ENCODE results near the gene TSC22D1. TPM values are rescaled to one million over a fixed set of nuclear protein-coding genes. Genes with fewer than 3 reads are reported as not detected.

The TSC22D1 gene
- total RNA-seq, 4 donors from 2014 or later, result 60.0 to 78.8 (median 69.3) TPM

DNA sequence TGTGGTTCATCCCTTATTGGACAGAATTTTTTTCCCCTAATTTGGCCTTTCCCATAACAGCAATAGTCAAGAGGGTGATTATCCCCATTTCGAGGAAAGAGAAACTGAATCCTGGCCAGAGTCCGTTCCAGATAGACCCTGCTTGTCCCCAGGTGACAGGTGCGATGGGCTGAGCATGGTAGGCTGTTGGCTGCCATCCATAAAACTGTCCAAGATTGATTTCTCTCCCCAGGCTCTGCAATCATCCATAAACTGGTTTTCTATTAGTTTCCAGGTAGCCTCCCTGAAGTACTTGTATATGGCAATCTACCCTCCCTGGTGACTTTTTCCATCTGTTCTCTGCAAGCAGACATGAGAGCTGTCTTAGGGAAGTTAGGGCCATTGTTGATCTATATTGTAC, 177.1 kb downstream of the TSC22D1 start:
- 82 to 85% methylated on average over 3 of the region's 3 CpGs for WGBS, 2 donors
- intact Hi-C loops (cut with DNase I; ENCODE audit: low total_unique reads), result no loop called here
- peak in 1 of 2 donors; percentile 25 for DNase-seq (ENCODE audit: low spot score in 2 of 2)
- no peak overlapping the region for H3K4me3 ChIP-seq (ENCODE audit: low read depth, poor library complexity, severe bottlenecking)
- no peak for TF ChIP-seq POLR2A (IDR thresholded peaks at IDR 0.05)
- TF ChIP-seq, protein P1, sequence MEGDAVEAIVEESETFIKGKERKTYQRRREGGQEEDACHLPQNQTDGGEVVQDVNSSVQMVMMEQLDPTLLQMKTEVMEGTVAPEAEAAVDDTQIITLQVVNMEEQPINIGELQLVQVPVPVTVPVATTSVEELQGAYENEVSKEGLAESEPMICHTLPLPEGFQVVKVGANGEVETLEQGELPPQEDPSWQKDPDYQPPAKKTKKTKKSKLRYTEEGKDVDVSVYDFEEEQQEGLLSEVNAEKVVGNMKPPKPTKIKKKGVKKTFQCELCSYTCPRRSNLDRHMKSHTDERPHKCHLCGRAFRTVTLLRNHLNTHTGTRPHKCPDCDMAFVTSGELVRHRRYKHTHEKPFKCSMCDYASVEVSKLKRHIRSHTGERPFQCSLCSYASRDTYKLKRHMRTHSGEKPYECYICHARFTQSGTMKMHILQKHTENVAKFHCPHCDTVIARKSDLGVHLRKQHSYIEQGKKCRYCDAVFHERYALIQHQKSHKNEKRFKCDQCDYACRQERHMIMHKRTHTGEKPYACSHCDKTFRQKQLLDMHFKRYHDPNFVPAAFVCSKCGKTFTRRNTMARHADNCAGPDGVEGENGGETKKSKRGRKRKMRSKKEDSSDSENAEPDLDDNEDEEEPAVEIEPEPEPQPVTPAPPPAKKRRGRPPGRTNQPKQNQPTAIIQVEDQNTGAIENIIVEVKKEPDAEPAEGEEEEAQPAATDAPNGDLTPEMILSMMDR (IDR thresholded peaks at IDR 0.05), result no peak

DNA sequence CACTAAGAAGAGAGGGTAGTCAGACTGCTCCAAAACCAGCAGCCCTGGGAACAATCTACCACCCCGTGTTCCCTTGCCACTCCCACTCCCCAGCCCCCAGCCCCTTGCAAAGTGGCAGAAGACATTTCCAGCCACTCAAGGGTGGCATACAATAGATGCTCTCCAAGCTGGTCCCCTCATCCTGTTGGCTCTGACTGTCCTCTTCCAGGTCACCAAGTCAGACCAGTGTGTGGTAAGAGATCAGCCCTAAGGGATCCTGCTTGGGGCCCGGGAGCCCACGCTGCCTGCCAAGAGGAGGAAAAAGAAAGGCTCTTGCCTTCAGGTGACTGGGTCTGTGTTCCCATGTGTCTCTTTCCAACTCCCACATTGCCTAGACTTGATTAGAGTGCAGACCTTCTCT, 177.5 kb downstream of the TSC22D1 start:
- peak in 1 of 2 donors; percentile 61 for DNase-seq (ENCODE audit: low spot score in 2 of 2)
- 67 to 72% methylated on average over 3 of the region's 3 CpGs for WGBS, 2 donors
- TF ChIP-seq, protein P1 (IDR thresholded peaks at IDR 0.05), result no peak
- TF ChIP-seq POLR2A (IDR thresholded peaks at IDR 0.05), result no peak
- H3K4me3 ChIP-seq (ENCODE audit: low read depth, poor library complexity, severe bottlenecking), result no peak overlapping the region
- intact Hi-C loops (cut with DNase I; ENCODE audit: low total_unique reads), result no loop called here

DNA sequence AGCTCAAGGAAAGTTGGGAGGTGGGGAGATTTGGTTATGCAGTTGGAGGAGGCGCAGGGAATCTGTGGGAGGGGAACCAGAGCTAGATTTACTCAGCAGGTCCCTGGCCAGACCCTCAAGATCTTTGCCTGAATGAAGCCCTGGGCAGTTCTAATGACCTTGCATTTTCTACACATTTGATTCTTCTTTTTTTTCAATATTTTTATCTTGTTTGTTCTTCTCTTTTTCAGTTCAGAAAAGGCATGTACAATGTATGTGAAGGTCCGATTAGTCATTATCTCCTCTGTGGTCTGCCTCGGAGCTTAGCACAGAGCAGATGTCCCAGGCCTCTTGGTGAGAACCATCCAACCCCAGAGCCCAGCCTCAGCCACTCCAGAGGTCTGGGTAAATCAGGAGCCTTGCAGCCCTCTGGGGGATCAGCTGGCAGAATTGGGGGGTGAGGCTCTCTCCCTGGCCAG, 178.3 kb downstream of the TSC22D1 start:
- WGBS, 2 donors, result 86 to 90% methylated on average over 3 of the region's 3 CpGs
- intact Hi-C loops (cut with DNase I; ENCODE audit: low total_unique reads), result no loop called here
- no peak for TF ChIP-seq POLR2A (IDR thresholded peaks at IDR 0.05)
- TF ChIP-seq, protein P1 (IDR thresholded peaks at IDR 0.05), result no peak
- H3K4me3 ChIP-seq (ENCODE audit: low read depth, poor library complexity, severe bottlenecking), result no peak overlapping the region
- DNase-seq (ENCODE audit: low spot score in 2 of 2), result peak in 1 of 2 donors; percentile 77

DNA sequence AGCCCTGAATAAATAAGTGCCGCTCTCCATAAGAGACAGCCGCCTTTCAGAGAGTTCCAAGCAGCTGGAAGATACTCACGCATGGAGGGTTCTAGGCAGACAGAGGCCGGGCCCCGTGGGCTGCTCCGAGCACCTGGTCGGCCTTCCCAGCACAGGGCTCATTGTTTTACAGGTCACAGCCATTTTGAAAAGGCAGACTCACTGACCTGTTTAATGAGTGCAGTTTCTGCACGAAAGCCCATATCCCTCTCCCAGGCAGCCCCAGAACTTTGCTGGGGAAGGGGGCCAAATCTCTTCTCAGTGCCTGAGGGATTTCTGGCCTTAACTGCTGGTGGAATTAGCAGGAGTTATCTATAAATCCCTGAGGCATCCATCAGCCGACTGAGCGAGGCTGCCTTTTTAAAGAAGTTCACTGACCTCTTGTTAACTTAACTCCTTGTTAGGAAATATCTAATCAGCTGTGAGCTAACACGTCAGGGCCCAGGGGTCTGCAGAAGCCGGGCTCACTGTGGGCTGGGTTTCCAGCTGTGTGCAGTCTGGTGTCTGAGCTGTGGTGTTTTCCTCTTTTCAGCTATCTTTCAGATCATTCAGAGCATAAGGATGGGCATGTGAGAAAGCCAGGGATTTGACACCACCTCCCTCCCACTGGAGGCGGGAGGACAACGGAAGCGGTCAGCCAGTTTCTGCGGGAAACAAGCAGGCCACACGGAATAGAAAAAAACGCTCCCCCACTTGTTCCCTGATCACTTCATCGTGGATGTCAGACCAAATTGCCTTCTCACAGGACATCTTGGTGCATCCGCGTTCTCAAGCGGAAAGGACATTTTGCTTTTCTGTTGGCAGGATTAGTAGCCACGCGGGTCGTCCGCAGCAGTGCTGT, 179.2 kb downstream of the TSC22D1 start:
- TF ChIP-seq POLR2A (IDR thresholded peaks at IDR 0.05), result no peak
- TF ChIP-seq, protein P1 (IDR thresholded peaks at IDR 0.05), result no peak
- peak in 1 of 2 donors; percentile 70 for DNase-seq (ENCODE audit: low spot score in 2 of 2)
- intact Hi-C loops (cut with DNase I; ENCODE audit: low total_unique reads), result no loop called here
- 70 to 78% methylated on average over 26 of the region's 26 CpGs for WGBS, 2 donors
- no peak overlapping the region for H3K4me3 ChIP-seq (ENCODE audit: low read depth, poor library complexity, severe bottlenecking)

DNA sequence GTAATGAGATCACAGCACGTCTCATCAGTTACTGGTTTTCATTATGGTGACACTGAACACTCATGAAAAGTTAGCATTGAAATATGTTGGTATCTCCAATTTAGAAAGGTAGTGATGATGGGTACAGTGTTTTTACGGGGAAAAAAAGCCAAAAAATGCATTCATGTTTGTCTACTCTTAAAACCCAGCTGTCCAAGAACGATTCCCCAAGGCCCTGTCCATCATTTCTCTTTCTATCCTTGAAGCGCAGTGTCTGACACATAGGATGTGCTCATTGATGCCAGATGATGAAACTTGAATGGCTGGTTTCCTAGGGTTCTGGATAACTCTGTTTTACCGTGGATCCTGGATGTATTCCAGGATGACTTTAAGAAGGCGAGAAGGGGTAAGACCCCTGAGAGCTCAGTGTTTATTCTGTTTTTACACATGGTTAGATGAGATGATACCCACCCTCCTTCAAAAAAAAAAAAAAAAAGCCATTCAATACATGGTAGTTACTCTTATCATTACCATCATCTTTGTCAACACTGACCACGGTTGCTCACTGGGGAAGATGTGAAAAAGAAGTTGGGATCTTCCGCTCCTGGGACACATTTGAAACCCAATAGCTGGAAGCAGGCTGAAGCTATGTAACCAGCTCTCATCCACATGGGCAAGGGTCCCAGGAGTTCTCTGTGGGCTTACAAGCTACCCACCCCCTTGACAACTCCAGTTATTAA, 180.0 kb downstream of the TSC22D1 start:
- 71 to 73% methylated on average over 8 of the region's 8 CpGs for WGBS, 2 donors
- H3K4me3 ChIP-seq (ENCODE audit: low read depth, poor library complexity, severe bottlenecking), result no peak overlapping the region
- intact Hi-C loops (cut with DNase I; ENCODE audit: low total_unique reads), result no loop called here
- peak in 1 of 2 donors; percentile 56 for DNase-seq (ENCODE audit: low spot score in 2 of 2)
- TF ChIP-seq POLR2A (IDR thresholded peaks at IDR 0.05), result no peak
- TF ChIP-seq, protein P1 (IDR thresholded peaks at IDR 0.05), result no peak

Data from lower leg skin (tissue), 4 donors.